ENCODE data around the gene PMM2. TPM values are rescaled to one million over a fixed set of nuclear protein-coding genes. Genes with fewer than 3 reads are reported as not detected.
"Not testable (repeated sequence)": the region's sequence is repeated elsewhere in the genome, so short reads cannot be mapped to it uniquely, and the experiment has no call there.

PMM2 gene
- total RNA-seq, 1 donor: 42.7 TPM

GRCh38 chr16:8868416-8869211, 71.0 kb downstream of the PMM2 start, which contains the start of gene CARHSP1:
Gene CARHSP1 (minus strand): TSS chr16:8869006. CDS start chr16:8859328, 9,678 bp downstream.
- Histone ChIP-seq H2AFZ (ENCODE audit: low read length) (peak within 1 kb of the TSS; percentile 69), H3K4me3 (ENCODE audit: insufficient read depth, low read length) (peak within 1 kb of the TSS; percentile 75), H3K27me3 (ENCODE audit: insufficient read depth, low read length) (no peaks in the 10 kb centered on the region), H3K79me2 (ENCODE audit: insufficient read depth, low read length) (peaks cover 44% of the 10 kb centered on the region), H3K4me1 (ENCODE audit: insufficient read depth, low read length) (peaks cover 29% of the 10 kb centered on the region), H3K9me3 (ENCODE audit: low read depth, low read length) (no peaks in the 10 kb centered on the region), H3K4me2 (ENCODE audit: insufficient read depth, low read length) (peak within 1 kb of the TSS; percentile 89), H4K20me1 (ENCODE audit: insufficient read depth, low read length) (peaks cover 29% of the 10 kb centered on the region), H3K27ac (ENCODE audit: low read depth, low read length) (peak within 1 kb of the TSS; percentile 21), H3K36me3 (ENCODE audit: insufficient read depth, low read length) (no peaks in the 10 kb centered on the region)
- peak; percentile 99 for DNase-seq (ENCODE audit: insufficient read length, low spot score, missing footprints)
- TF ChIP-seq CTCF (IDR thresholded peaks at IDR 0.05; ENCODE audit: extremely low read depth, low read depth, low read length): no peak

- DNase-seq (ENCODE audit: insufficient read length, low spot score, missing footprints): peak; percentile 42
- Histone ChIP-seq H3K27ac (ENCODE audit: low read depth, low read length) (no peak overlapping the region), H3K36me3 (ENCODE audit: insufficient read depth, low read length) (no peaks in the 10 kb centered on the region), H3K27me3 (ENCODE audit: insufficient read depth, low read length) (no peaks in the 10 kb centered on the region), H3K4me2 (ENCODE audit: insufficient read depth, low read length) (peak overlapping the region; percentile 81), H3K9me3 (ENCODE audit: low read depth, low read length) (no peaks in the 10 kb centered on the region), H3K4me1 (ENCODE audit: insufficient read depth, low read length) (peaks cover 21% of the 10 kb centered on the region), H3K4me3 (ENCODE audit: insufficient read depth, low read length) (peak overlapping the region; percentile 63), H3K79me2 (ENCODE audit: insufficient read depth, low read length) (peaks cover 36% of the 10 kb centered on the region), H2AFZ (ENCODE audit: low read length) (no peak overlapping the region), H4K20me1 (ENCODE audit: insufficient read depth, low read length) (peaks cover 21% of the 10 kb centered on the region)
- TF ChIP-seq CTCF (IDR thresholded peaks at IDR 0.05; ENCODE audit: extremely low read depth, low read depth, low read length): no peak
These were observed 71.8 kb downstream of the PMM2 start for GRCh38 chr16:8869212-8869987.

GRCh38 chr16:8869988-8870241, 72.3 kb downstream of the PMM2 start:
- H2AFZ ChIP-seq (ENCODE audit: low read length); DNase-seq (ENCODE audit: insufficient read length, low spot score, missing footprints): not testable (repeated sequence)
- H4K20me1 ChIP-seq (ENCODE audit: insufficient read depth, low read length): peaks cover 16% of the 10 kb centered on the region

GRCh38 chr16:8872071-8872470, 74.4 kb downstream of the PMM2 start:
- Histone ChIP-seq H3K27me3 (ENCODE audit: insufficient read depth, low read length) (no peaks in the 10 kb centered on the region), H3K79me2 (ENCODE audit: insufficient read depth, low read length) (peaks cover 10% of the 10 kb centered on the region), H3K4me3 (ENCODE audit: insufficient read depth, low read length) (no peak overlapping the region), H4K20me1 (ENCODE audit: insufficient read depth, low read length) (peaks cover 2% of the 10 kb centered on the region), H3K4me2 (ENCODE audit: insufficient read depth, low read length) (no peak overlapping the region), H2AFZ (ENCODE audit: low read length) (no peak overlapping the region), H3K27ac (ENCODE audit: low read depth, low read length) (no peak overlapping the region), H3K9me3 (ENCODE audit: low read depth, low read length) (no peaks in the 10 kb centered on the region), H3K4me1 (ENCODE audit: insufficient read depth, low read length) (peaks cover 16% of the 10 kb centered on the region), H3K36me3 (ENCODE audit: insufficient read depth, low read length) (no peaks in the 10 kb centered on the region)
- no peak for DNase-seq (ENCODE audit: insufficient read length, low spot score, missing footprints)
- no peak for TF ChIP-seq CTCF (IDR thresholded peaks at IDR 0.05; ENCODE audit: extremely low read depth, low read depth, low read length)

More at GRCh38 chr16:8869988-8870241, 72.3 kb downstream of the PMM2 start:
- H3K4me2 ChIP-seq (ENCODE audit: insufficient read depth, low read length); H3K9me3 ChIP-seq (ENCODE audit: low read depth, low read length); H3K36me3 ChIP-seq (ENCODE audit: insufficient read depth, low read length); H3K27me3 ChIP-seq (ENCODE audit: insufficient read depth, low read length); H3K4me3 ChIP-seq (ENCODE audit: insufficient read depth, low read length); H3K27ac ChIP-seq (ENCODE audit: low read depth, low read length): not testable (repeated sequence)
- Histone ChIP-seq H3K79me2 (ENCODE audit: insufficient read depth, low read length) (peaks cover 31% of the 10 kb centered on the region), H3K4me1 (ENCODE audit: insufficient read depth, low read length) (peaks cover 20% of the 10 kb centered on the region)
